Renal cortex interstitium (tissue), 11 donors: ENCODE results near the gene MRPS5. TPM values are rescaled to one million over a fixed set of nuclear protein-coding genes. Genes with fewer than 3 reads are reported as not detected.
A peak's percentile ranks its signal among the peaks of the same experiment; 100 is the strongest.
"Not testable (repeated sequence)": the region's sequence is repeated elsewhere in the genome, so short reads cannot be mapped to it uniquely, and the experiment has no call there.

ENCODE experiments used
- DNase-seq, 11 donors: peaks; one replicate each; pipeline ENCODE4 v3.0.0-alpha.2; 2013; ENCODE audit warnings: low read depth in 9 of 11, low spot score in 4 of 11; ENCODE audit errors: extremely low read depth in 1 of 11
- polyA plus RNA-seq, 3 donors: library from polyadenylated mRNA; unstranded; fragments of 120-200 nt; gene quantifications; one replicate each; pipeline ENCODE4 v1.2.1, GENCODE V29; 2013; ENCODE audit not compliant: insufficient read length in 3 of 3

Gene MRPS5
- polyA plus RNA-seq, 3 donors = 72.5 to 91.8 (median 73.3) TPM

- no peak for DNase-seq
Measured at GRCh38 chr2:95113464-95113863, 8.1 kb downstream of the MRPS5 start.

DNA sequence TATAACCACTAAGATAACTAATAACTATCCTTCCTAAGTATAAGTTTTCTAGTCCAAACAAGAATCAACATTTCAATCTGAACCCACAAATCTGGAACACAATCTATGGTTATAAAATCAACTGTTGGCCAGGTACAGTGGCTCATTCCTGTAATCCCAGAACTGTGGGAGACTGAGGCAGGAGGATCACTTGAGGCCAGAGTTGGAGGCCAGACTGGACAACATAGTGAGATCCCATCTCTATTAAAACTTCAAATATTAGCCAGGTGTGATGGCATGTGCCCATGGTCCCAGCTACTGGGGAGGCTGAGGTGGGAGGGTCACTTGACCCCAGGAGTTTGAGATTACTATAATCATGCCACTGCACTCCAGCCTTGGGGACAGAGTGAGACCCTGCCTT lies 11.2 kb downstream of the MRPS5 start:
- no peak for DNase-seq

- DNase-seq = no peak
Measured at GRCh38 chr2:95109260-95109659, 12.3 kb downstream of the MRPS5 start.

DNA sequence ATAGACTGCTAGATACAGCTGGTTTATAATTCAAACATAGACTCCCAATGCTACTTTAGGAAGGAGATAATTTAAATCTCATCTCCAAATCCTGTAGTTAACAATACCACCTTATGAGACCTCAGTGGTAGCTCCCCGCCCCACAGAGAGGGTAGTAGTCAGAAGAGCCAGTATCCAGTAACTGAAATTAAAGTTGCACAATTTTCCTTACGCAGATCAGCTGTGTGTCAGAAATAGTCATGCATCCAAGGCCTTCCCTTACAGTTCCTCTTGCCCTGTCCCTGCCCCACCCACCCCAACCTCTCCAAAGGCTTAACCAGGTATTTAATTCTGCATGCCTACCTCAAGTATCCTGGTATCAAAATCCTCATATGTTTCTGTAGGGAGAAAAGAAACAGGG lies 15.5 kb downstream of the MRPS5 start:
- no peak for DNase-seq

DNA sequence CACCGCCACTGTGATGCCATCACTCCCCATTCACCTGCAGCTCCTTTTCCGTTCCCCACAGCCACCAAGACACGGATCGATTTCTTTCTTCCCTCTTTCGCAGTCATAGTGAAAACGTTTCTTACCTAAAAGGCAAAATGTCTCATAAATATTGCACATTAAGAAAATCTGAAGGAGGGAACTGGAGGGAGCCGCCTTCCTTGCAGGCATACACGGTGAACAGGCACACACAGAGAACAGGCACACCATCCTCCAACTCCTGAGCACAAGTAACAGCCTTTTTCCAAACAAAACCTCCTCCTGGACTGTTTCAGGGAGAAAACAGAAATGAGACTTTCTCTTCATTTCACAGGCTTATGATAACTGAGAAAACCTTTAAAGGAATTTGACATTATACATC lies 17.0 kb downstream of the MRPS5 start:
- no peak for DNase-seq

DNA sequence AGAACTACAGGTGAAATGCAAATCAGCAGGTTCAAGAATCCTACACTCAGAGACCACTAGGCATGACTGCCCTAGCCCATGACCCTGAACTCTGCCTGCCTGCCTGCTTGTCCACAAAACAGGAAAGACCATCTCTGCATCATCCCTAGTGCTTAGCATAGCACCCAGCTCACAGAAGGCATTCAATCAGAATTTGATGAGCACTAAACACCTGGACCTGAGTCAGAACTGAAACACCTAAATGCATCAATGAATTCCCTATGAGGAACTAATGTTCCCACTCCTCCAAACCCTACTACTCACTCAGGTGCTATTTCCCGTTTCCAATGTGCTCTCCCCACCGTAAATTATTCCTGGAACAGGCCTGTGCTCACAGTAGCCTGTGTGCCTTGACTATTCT lies 21.7 kb downstream of the MRPS5 start:
- no peak for DNase-seq

DNA sequence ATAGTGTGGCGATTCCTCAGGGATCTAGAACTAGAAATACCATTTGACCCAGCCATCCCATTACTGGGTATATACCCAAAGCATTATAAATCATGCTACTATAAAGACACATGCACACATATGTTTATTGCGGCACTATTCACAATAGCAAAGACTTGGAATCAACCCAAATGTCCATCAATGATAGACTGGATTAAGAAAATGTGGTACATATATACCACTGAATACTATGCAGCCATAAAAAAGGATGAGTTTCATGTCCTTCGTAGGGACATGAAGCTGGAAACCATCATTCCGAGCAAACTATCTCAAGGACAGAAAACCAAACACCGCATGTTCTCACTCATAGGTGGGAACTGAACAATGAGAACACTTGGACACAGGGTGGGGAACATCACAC lies 23.3 kb downstream of the MRPS5 start:
- not testable (repeated sequence) for DNase-seq

- no peak for DNase-seq
Measured at GRCh38 chr2:95091885-95092555, 29.6 kb downstream of the MRPS5 start.

GRCh38 chr2:95087379-95087778 lies 34.2 kb downstream of the MRPS5 start:
- no peak for DNase-seq

DNA sequence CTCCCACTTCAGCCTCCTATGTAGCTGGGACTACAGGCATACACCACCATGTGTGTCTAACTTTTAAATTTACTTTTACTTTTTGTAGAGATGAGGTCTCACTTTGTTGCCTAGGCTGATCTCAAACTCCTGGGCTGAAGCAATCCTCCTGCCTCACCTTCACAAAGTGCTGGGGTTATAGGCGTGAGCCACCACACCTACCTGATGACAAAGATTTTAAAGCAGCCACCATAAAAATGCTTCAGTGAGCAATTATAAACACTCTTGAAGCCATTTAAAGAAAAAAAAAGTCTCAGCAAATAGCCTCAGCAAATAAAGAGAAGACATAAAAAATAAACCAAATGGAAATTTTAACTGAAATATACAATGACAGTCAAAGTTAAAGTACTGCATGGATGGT lies 35.6 kb downstream of the MRPS5 start:
- no peak for DNase-seq

- no peak for DNase-seq
Measured at GRCh38 chr2:95082477-95082876, 39.1 kb downstream of the MRPS5 start.

DNA sequence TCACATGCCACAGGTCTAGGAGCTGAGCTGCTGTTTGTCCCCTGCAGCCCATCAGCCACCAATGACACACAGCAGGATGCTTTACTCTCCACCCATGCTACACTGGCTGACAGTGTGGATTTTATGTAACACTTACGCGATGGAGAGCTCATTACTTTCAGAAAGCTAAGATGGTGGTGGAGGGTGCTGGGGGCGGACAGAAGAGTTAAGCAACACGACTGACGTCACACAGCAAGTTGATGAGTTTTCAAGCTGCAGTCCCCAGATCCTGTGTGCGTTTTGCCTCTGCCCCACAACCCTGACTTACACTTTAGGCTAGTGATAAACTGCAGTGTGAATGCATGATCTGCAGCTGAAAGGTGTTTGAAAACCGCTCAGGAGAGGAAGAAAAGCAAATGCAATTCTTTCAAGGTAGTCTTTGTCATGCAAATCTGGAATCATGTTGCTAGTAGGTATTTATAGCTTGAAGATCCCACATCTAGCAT lies 42.4 kb downstream of the MRPS5 start:
- no peak for DNase-seq

GRCh38 chr2:95077861-95078603 lies 43.6 kb downstream of the MRPS5 start:
- no peak for DNase-seq

DNA sequence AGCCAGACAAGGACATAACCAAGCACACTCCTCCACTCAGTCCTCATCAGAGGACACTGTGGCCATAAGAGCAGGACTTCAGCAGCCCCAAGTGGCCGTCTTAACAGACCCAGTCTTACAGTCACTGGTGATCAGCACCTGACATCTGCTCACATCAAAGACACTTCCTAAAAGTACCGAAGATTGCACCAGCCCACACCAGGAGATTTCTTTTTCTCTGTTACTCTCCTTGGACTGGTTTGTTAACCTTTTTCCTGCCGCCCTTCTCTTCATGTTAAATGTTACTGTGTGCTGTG lies 44.1 kb downstream of the MRPS5 start:
- no peak for DNase-seq

GRCh38 chr2:95076705-95077529 lies 44.7 kb downstream of the MRPS5 start:
- peak in 10 of 11 donors; percentile 61 to 80 (median 68) for DNase-seq

DNA sequence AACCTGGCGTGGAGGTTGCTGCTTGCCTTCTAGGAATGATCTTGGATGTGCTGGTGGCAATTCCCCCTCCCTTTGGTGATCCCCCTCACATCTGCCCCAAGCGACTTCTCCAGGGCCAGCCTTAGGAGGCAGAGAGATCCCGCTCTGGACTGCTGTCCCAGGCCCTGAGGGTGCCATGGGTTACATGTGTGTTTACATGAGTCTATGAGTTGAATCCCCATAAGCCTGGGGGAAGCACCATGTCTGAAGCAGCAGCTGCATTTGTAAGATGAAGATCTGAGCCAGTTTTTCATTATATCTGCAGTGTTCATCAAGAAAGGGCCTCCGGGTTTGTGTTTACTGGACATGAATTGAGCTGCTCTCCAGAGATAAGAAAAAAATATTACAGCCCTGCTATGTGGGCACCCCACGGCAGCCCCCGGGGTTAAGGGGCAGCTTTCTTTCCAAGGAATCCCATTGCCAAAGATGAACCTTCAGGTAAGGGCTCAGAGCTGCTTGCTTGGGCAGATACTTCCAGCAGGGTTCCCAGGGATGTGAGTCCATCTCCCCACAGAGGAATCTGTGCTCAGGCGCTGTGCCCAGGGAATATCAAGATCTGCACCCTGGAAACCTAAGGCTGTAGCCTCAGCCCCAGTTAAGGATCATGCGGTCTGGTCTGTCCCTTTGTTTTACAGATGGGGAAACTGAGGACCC lies 46.0 kb downstream of the MRPS5 start:
- DNase-seq = no peak

DNA sequence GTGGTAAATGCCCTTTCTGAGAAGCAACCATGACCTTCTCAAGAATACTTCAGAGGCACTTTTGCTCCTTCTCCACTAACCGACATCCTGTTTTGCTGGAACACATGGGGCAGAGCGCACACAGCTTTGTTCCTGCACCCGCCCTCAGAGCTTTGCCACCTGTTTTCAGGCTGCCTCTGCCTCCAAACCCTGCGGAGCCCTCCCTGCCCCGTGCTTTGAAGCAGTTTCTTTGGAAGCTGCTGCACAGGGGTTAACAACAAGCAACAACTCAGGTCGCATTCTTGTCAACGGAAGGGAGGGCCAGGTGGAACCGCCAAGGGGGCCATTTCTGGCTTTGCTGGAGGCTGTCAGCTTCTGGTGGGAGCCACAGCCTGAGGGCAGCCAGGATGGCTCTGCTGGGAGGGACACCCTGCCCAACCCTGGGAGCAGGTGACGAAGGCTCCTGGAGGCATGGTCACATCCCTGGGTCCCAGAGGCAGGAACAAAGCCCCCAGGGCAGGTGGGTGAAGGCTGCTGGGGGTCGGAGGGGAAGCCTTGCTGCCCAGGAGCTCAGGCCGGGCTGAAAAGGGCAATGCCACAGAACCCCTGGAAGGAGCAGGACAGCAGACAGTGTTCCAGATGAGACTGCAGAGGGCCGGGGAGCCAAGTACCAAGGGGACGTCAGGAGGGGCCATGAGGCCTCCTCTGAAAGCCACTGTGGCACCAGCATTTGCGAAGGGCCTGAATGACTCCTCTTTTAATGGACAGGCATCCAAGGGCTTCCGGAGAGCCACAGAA lies 46.8 kb downstream of the MRPS5 start:
- no peak for DNase-seq

DNA sequence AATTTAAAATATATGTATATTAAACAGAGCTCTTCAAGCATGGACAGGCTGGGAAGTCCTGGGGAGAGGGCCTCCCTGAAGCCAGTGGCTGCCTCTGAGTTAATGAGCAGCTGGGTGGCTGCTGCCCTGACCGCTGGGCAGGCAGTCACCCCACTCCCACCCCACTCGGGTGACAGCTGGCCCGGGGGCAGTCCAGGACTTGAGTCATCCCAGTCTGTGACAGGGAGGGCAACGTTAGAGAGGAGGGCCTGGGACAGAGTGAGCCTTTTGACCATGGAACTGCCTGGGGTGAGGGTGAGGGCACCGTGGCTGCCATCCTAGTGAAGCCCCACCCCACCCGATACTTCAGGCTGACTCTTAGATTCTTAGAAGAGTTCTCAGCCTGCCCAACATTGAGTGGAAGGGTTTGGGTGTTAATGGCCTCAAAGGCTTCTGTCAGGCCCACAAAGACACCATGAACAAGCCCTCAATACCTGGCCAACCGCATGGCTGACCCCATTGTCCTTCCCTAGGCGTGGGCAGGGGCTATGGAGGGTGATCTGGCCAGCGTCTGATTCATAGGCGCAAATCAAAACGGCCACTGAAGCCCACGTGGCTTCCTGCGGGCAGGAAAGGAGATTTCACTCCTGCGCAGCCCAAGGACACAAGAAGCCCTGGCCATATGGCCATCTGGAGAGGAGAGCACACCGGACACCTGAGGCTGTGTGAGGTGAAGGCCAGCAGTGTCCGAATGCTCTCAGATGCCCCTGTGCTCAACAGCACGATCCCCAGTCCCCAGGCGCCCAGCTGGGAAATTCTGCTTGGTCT lies 47.5 kb downstream of the MRPS5 start:
- no peak for DNase-seq
